GM18907 (cell line): ENCODE measurements around the gene ADAM10.
"Not testable (repeated sequence)": the region's sequence is repeated elsewhere in the genome, so short reads cannot be mapped to it uniquely, and the experiment has no call there.

Experiments
- ATAC-seq: cut with Tn5 transposase; IDR thresholded peaks from one replicate; pipeline ENCODE4 v1.9.1; 2021; ENCODE audit warnings: mild to moderate bottlenecking, moderate library complexity; ENCODE audit not compliant: unreplicated experiment

Gene ADAM10

DNA sequence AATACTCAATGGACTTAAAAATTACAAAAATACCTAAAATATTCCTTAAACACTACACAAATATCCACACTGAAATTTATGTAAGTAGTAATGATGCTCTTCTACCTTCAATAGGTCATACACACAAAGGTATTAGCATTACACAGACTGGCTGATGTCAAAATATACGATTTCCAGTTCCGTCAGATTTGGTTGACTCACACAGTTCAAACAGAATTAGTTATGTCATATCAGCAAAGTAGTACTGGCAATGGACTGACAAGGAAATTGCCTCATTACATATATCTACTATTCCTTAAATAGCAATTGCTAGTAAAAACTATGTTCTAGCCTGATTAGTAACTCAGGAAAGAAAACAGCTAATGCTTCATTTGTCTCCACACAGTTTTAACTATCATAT is 70.8 kb downstream of the ADAM10 start:
- no peak for ATAC-seq

DNA sequence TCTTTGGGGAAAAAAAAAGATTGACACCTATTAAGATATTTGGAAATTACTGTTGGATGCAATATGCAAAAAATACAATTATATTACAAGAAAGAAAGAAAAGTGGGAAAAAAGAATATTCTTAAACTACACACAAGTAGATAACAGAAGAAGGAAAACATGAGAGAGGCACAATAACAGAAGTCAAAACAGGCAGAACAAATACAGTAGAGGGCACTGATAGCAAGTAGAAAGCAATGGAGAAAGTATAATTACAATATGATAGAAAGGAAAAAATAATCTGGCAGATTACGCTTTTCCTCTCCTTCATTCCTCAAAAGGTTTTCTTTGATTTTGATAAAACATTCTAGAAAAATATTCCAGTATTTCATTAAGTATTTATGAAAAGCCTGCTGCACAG is 72.1 kb downstream of the ADAM10 start:
- no peak for ATAC-seq

DNA sequence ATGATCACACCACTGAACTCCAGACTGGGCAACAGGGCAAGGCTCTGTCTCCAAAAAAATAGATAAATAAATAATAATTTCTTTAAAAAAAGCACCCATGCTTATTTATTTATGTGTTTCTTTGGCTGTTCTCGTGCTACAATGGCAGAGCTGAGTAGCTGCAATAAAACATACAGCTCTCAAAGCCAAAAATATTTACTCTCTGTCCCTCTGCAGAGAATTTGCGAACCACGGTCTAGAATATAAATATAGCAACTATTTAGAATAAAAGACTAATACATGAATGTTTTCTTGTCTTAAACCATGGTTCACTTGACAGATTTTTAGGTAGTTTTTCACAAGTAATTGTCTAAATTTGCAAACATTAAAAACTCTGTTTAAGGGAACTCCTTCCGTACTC is 72.7 kb downstream of the ADAM10 start:
- no peak for ATAC-seq

DNA sequence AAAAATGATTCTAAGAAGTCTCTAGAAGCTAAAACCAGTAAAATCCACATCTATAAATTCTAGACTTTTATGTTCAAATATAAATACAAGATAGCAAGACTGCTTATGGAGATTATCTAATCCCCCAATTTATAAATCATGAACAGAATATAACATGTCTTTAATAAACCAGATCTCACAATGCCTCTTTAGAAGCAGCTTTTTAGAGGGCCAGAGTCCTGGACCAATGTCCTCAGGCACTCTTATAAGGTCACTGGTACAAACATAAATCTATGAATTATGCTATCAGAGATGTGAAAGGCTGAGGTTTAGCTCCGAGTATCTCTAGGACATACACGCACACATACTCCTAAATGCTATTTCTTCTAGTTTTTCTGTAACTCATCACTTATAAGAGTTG is 78.3 kb downstream of the ADAM10 start:
- no peak for ATAC-seq

DNA sequence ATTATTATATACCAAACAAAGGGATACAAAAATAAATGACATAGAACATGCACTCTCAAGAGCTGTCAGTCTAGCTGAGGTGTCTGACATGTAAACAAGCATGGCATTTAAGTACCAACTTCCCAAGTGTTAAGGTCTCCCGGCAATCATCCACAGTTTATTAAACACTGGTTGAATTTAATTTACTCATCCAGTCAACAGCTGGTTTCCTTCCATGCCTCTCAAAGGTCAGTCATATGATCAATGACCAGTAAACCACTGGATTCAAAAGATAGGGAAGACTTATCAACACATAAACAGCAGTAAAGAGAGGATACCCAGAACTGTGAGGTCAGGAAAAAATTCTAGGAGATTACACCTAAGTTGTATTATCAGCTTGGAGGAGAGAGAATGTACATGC is 80.4 kb downstream of the ADAM10 start:
- ATAC-seq, result no peak

DNA sequence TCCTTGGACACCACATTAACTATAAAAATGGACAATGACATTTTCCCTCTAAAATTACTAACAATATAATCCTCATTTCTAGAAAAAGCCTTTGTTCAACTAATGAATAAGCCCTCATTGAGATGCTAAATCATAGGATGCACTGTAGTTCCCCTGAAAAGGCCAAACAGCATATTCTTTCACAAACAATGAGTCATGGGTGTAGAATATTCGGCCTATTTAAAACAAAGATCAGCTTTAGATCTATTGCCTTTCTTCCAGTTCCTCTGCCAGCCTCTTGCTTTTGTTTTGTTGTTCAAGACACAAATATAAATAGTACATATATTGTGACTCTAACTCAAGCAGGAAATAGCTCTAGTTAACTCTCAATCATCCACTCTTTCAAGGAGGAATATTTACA is 82.5 kb downstream of the ADAM10 start:
- no peak for ATAC-seq

DNA sequence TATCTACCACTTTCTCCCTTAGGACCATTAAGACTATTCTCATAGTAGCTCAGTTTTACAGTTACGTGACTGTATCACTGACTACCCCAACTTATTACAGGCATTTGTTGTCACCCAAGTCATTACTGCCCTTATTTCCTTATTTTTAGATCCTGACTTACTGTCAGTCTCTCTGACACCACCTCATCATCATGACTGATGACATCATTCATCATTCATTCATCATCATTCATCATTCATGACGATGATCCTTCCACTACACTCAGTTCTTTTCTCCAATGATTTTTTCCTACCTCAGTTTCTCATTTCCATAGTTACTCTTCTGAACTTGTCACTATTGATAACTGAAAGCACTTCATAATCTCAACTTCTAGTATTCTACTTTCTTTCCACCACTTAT is 83.8 kb downstream of the ADAM10 start:
- no peak for ATAC-seq

DNA sequence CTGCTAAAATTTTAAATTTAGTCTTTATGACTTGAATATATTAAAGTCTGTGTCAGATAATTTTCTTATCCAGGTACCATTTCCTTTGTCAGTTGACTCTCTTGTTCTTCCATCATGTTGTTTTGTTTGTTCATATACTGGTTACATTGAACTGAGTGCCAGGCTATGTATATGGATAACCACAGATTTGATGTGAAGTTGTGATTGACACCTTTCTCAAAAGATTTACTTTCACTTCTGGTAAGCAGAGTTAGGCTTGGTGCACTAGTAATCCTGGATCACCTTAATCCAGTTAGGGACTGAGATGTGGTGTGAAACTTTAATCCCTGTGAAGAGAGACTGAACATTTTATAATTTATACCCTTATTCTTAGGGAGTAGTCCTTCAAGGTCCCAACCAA is 99.4 kb downstream of the ADAM10 start:
- ATAC-seq, result no peak

DNA sequence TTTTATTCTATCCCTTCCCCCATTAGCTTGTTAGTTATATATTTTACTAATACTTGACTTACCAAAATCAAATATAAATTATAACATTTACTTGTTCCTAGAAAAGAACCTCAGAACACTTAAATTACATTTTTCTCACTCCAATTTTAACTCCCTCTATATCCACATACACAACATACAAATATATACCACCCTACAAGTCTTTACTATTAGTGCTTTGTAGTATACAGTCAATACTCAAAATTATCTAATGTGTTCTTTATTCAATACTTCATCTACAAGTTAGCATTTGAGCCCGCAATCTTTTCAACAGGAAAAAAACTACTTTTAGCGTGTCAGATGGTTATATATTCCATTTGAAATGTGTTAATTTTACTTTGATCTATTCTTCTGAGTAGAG is 100.3 kb downstream of the ADAM10 start:
- no peak for ATAC-seq

DNA sequence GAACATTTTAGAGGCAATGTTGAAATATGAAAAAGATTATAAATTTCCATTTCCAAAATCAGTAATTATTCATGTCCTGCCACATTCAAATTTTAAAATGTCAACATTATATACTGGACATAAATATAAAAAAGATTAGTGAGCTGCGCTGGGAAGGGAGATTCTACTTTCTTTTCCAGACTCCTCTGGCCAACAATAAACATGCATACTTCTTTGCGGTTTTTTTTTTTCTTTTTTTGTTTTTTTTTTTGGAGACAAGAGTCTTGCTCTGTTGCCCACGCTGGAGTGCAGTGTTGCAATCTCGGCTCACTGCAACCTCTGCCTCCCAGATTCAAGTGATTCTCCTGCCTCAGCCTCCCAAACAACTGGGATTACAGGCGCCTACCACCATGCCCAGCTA is 105.5 kb downstream of the ADAM10 start:
- ATAC-seq, result no peak

DNA sequence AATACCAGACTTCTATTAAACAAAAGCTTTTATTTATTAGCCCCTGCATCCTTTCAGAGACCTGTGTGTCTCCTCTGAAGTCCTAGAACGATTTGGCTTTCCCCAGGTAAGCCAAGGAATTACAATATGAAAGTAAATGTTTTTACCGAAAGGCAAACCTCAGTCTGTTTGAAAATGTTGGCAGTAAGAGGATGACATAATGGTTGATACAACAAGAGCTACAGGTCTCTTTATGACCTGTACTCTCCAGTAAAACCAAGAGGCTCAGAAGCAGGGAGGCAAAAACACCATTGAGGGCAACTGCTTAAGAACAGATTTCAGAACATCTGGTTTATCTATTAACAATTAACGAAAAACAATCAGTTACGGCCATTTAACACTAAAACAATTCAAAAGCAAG is 107.8 kb downstream of the ADAM10 start:
- no peak for ATAC-seq

DNA sequence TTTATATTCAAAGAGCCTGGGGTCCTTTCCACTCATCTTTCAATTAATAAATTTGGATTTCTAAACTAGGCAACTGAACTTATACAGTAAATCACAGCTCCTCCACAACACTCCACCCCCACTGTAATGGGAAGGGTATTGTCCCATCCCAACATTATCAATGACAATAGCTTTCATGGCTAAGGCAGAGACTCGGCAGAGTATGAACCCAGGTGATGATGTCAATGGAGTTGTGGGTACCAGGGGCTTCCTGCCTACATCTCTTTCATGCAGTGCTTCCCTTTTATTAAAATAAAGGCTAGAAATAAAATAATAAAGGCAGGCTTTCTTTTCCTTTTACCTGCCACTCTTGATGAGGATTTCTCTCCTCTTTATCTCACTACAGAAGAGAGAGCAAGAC is 109.5 kb downstream of the ADAM10 start:
- no peak for ATAC-seq

DNA sequence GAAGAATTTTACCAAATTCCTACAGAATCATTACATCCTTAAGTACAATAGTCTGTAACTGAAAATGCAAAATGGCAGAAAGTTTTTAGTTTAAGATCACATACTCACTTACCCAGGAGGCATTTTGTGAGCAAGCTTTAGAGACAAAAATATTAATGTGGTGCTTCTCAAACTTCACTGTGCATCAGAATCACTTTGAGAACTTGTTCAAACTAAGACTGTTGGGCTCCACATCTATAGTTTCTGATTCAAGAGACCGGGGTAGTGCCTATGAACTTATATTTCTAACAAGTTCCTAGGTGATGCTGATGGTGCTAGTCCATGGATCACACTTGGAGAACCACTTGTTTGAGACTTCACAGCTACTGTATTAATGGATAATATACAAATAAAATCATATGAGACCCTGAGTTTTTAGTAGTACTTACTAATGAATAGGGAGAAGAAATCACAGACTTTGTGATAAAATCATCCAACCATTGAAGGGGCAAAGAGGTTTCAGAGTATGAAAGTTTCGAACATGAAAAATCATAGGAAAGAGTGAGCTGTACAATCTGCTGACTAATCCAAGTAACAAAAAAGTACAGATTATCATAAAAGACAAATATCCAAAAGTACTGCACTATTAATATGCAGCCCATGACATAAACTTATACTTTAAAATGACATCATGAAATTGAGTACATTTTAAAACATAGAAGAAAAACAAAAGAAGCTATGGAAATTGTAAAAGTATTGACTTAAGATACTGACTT is 110.3 kb downstream of the ADAM10 start:
- ATAC-seq, result no peak

DNA sequence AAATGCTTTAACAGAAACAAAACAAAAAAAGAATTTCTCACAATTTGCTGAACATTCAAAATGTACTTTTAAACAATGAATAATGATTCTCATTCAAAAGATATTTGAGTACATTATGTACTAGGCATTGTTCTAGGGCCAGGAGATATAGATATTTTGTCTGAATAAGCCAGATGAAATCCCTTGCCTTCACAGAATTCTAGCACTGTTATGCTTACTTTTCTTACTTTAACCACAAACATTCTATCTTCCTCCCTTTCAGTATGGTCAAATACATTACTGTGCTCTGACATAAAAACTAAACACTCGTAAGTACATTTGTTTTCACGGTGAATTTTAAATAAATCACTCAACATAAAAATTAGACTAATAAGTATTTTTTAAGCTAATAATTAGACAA is 116.7 kb downstream of the ADAM10 start:
- ATAC-seq, result no peak

DNA sequence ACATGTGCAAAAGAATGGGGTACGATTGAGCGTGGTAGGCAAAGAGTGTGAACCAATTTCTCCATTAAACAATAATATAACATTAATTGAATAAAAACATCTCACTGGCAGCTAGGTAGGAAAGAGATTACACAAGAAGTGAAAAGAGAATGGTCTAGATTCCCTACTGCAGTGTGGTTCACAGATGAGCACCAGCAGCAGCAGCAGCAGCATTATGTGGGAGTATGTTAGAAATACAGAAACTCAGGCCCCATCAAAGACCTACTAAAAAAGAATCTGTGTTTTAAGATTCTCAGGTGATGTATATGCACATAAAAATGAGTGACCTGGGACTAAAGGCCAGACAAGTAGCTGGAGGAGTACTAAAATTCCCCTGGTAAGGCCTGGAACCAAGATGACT is 118.2 kb downstream of the ADAM10 start:
- no peak for ATAC-seq

DNA sequence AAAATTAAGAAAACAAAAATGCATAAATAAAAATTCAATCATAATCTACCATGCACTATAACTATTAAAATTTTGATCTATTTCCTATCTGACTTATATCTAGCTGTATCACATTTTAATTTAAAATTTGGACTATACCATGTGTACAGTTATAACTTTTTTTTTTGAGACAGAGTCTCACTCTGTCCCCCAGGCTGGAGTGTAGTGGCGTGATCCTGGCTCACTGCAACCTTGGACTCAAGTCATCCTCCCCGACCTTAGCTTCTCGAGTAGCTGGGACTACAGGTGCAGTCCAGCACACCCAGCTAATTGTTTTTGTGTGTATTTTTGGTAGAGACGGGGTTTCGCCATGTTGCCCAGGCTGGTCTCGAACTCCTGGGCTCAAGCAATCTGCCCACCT is 119.9 kb downstream of the ADAM10 start:
- ATAC-seq, result no peak

DNA sequence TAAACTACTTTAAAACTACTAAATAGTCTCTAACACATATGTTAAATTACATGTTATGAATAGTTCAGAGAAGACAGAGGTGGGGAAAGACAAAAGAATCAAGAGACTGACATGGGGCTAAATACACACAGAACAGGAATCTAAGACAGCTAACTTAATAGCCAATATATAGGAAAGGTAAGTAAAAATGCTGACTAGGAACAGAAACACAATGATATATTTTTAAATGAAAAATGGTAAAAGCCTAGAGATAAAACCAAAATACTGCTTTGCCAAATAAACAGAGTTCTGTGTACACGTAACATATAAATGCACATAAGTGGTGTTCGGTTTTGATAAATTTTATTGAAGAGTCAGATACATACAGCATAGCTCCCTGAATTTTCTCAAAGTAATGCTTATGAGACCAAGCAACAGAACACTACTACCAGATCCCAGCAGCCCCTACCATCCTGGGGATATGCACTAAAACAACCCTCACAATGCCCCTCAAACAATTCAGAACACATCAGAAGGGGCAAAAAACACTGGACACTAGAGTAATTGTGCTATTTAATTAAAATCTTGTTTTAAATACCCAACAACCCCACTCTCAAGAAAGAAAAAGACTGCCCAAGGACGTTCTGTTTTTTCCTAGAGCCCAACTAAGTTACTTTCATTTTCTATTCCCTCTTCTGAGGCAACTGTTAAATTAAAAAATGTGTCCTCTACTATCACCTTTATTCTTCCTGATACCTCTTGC is 121.1 kb downstream of the ADAM10 start:
- peak; percentile 49 for ATAC-seq

DNA sequence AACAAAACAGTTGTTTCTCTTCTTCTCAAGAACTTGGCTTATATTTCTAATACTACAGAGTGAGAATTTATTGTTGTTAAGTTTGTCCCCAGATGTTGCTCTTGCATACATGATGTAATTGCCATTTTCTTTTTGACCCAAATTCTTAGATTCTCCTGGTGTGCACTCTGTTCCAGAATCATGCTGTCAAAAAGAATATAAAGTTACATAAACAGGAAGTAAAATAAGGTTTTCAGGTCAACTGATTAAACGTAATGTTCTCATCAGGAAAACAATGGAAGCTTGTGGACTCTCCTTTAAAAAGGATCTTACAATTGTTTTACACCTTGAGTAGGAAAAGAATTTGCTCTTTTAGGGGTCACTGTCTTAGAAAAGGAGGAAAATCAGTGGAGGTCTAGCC is 121.8 kb downstream of the ADAM10 start:
- ATAC-seq, result no peak

DNA sequence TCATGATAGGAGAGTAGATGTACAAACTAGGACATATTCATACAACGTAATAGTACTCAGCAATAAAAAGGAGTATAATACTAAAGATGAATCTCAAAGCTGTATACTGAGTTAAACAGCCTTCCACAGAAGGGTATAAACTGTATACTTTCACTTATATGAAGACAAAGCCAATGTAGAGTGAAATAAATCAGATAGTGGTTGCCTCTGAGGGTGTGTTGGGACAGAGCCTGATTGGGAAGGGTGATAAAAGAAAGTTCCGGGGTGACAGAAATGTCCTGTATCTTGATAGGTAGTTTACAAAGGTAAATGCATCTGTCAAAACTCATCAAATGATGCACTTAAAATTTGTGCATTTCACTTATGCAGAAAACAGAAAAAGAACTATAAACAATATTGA is 122.5 kb downstream of the ADAM10 start:
- no peak for ATAC-seq

DNA sequence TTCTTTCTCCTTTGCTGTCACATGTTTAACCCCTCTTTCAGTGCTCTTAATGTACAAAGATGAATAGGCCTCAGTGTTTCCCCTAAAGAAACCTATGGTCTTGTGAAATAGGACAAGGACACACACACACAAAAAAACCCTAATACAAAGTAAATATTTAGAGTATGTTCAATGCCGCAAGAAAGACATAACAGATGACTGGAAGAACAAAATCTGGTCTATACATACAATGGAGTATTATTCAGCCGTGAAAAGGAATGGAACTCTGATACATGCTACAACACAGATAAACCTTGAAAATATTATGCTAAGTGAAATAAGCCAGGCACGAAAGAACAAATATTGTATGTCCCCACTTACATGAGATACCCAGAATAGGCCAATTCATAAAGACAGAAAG is 123.1 kb downstream of the ADAM10 start:
- no peak for ATAC-seq

DNA sequence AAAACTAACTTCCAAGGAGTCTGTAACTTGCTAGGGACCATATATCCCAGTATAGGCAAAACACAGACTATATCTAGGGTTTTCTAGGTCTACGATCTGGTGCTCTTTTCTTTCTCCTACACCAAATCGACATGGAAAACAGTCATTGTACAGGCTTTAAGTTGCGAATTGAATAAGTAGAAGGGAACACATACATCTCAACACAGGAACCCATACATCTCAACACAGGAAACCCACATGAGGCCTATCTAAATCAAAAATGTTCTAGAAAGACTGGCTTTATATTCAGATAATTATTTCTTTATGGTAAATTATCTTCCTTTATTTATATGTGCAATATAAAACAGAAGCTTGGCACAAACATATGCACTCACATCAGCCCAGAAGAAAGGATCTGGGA is 126.6 kb downstream of the ADAM10 start:
- no peak for ATAC-seq

DNA sequence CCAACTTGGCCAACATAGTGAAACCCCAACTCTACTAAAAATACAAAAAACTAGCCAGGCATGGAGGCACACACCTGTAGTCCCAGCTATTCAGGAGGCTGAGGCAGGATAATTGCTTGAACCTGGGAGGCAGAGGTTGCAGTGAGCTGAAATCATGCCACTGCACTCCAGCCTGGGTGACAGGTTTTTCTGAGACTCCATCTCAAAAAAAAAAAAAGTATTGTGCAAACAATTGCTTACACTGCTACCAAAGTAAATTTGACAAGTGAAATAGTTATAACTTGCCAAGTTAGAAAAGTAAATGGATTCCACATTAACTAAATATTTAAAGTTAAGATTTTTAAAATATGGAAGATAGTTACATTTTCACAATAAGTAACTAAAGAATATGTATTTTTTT is 129.2 kb downstream of the ADAM10 start:
- ATAC-seq, result not testable (repeated sequence)

DNA sequence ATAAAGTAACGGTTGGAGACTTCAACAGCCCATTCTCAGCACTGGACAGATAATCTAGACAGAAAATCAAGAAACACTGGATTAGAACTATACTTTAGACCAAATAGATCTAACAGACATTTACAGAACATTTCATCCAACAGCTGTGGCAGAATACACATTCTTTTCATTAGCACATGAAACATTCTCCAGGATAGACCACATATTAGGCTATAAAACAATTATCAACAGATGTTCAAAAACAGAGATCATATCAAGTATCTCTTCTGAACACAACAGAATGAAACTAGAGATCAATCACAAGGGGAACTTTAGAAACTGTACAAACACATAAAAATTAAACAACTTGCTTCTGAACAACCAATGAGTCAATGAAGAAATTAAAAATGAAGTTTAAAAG is 133.3 kb downstream of the ADAM10 start:
- ATAC-seq, result no peak
